ENCODE results near the gene SMG6. TPM values are rescaled to one million over a fixed set of nuclear protein-coding genes. Genes with fewer than 3 reads are reported as not detected.

Gene SMG6
- total RNA-seq, 1 donor from 2014 or later, result 36.7 TPM

DNA sequence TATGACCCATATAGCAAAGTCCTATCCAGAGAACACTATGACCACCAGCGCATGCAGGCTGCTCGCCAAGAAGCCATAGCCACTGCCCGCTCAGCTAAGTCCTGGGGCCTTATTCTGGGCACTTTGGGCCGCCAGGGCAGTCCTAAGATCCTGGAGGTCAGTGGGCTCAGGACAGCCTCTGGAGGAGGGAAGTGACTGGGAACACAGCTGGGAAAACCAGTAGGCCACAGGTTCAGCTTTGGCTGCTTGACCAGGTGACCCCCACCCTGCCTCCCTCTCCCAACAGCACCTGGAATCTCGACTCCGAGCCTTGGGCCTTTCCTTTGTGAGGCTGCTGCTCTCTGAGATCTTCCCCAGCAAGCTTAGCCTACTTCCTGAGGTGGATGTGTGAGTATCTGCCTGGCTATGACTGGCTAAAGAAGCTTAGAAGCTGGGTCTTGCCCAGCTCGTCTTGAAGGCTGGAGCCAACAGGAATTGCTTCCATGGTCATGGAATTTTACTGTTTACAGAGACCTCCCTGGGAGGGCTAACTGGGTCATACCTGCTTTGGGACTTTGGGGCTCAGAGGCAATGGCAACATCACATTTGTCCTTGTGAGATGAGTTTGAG lies 263.3 kb downstream of the SMG6 start:
- Mint-ChIP-seq H3K27me3 (ENCODE audit: unreplicated experiment) (no peaks in the 10 kb centered on the region), H3K9me3 (ENCODE audit: unreplicated experiment) (no peaks in the 10 kb centered on the region), H3K36me3 (ENCODE audit: unreplicated experiment) (peaks cover 24% of the 10 kb centered on the region), H3K4me3 (ENCODE audit: unreplicated experiment) (peak overlapping the region; percentile 90), H3K27ac (ENCODE audit: unreplicated experiment) (peak overlapping the region; percentile 76), H3K4me1 (ENCODE audit: unreplicated experiment) (peaks cover 23% of the 10 kb centered on the region)
- no peak for DNase-seq (ENCODE audit: extremely low spot score, unreplicated experiment)
- TF ChIP-seq, protein P1, sequence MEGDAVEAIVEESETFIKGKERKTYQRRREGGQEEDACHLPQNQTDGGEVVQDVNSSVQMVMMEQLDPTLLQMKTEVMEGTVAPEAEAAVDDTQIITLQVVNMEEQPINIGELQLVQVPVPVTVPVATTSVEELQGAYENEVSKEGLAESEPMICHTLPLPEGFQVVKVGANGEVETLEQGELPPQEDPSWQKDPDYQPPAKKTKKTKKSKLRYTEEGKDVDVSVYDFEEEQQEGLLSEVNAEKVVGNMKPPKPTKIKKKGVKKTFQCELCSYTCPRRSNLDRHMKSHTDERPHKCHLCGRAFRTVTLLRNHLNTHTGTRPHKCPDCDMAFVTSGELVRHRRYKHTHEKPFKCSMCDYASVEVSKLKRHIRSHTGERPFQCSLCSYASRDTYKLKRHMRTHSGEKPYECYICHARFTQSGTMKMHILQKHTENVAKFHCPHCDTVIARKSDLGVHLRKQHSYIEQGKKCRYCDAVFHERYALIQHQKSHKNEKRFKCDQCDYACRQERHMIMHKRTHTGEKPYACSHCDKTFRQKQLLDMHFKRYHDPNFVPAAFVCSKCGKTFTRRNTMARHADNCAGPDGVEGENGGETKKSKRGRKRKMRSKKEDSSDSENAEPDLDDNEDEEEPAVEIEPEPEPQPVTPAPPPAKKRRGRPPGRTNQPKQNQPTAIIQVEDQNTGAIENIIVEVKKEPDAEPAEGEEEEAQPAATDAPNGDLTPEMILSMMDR (IDR thresholded peaks at IDR 0.05), result no peak

DNA sequence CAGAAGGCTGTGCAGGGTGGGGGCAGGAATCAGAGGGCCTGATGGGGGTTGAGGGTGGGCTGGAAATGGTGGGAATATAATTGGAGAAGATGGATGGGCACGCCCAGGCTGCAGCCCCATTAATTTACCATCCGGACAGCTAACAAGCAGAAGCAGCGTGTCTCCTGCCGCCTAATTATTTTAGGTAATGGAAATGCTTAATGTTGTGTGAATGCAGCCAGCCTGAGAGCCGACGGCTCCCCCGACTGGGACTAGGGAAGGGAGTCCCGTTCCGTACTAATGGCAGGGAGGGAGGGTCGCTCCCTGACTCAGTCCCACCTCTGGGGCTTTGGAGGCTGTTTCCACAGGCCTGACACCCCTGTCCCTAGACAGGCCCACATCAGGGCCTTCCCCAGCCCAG lies 266.4 kb downstream of the SMG6 start:
- no peak overlapping the region for H3K27ac Mint-ChIP-seq (ENCODE audit: unreplicated experiment)
- no peak for DNase-seq (ENCODE audit: extremely low spot score, unreplicated experiment)
- H3K9me3 Mint-ChIP-seq (ENCODE audit: unreplicated experiment), result no peaks in the 10 kb centered on the region
- H3K4me1 Mint-ChIP-seq (ENCODE audit: unreplicated experiment), result peaks cover 14% of the 10 kb centered on the region
- TF ChIP-seq, protein P1 (IDR thresholded peaks at IDR 0.05), result no peak
- H3K27me3 Mint-ChIP-seq (ENCODE audit: unreplicated experiment), result no peaks in the 10 kb centered on the region
- H3K4me3 Mint-ChIP-seq (ENCODE audit: unreplicated experiment), result no peak overlapping the region
- H3K36me3 Mint-ChIP-seq (ENCODE audit: unreplicated experiment), result peaks cover 17% of the 10 kb centered on the region

DNA sequence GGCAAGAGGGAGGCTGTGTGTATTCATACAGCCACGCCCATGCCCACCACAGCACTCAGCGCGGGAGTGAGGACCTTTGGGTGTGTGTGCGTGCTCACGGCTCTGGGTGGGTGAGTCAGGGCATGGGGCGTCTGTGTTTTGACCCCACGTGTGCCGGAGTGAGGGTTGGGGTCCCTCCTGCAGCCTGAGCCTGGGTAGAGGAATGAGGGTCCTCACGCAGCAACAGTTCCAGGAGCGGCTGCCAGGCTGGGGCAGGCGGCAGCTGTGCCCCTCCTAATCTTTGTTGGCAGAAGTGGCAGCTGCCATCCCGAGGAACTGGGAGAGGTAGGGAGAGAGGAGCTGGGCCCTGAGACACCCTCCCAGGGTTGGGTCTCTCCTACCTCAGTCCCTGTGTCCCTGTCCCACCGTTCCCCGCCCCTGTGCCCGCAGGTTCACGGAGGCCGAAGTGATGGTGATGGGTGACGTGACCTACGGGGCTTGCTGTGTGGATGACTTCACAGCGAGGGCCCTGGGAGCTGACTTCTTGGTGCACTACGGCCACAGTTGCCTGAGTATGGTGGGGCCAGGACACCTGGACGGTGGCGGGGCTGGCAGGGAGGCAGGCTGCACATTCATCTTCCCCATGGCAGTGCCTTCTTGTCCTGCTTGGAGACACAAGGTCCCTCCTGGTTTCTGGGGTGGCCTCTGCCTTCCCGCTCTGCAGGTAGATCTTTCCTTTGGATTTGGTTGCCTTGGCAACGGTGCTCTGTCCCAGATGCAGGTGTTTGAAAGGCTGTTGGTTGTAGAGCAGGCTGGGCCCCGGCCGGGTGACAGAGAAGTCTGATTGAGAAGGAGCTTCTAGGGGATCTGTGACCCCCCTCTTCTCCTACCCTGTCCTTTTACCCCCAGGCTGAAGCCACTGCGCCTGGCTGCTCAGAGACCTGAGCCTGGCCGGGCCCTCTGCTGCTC lies 267.8 kb downstream of the SMG6 start:
- Mint-ChIP-seq H3K4me1 (ENCODE audit: unreplicated experiment) (peaks cover 12% of the 10 kb centered on the region), H3K9me3 (ENCODE audit: unreplicated experiment) (no peaks in the 10 kb centered on the region), H3K27me3 (ENCODE audit: unreplicated experiment) (no peaks in the 10 kb centered on the region), H3K27ac (ENCODE audit: unreplicated experiment) (no peak overlapping the region), H3K4me3 (ENCODE audit: unreplicated experiment) (no peak overlapping the region), H3K36me3 (ENCODE audit: unreplicated experiment) (peaks cover 17% of the 10 kb centered on the region)
- TF ChIP-seq, protein P1 (IDR thresholded peaks at IDR 0.05), result no peak
- DNase-seq (ENCODE audit: extremely low spot score, unreplicated experiment), result no peak

DNA sequence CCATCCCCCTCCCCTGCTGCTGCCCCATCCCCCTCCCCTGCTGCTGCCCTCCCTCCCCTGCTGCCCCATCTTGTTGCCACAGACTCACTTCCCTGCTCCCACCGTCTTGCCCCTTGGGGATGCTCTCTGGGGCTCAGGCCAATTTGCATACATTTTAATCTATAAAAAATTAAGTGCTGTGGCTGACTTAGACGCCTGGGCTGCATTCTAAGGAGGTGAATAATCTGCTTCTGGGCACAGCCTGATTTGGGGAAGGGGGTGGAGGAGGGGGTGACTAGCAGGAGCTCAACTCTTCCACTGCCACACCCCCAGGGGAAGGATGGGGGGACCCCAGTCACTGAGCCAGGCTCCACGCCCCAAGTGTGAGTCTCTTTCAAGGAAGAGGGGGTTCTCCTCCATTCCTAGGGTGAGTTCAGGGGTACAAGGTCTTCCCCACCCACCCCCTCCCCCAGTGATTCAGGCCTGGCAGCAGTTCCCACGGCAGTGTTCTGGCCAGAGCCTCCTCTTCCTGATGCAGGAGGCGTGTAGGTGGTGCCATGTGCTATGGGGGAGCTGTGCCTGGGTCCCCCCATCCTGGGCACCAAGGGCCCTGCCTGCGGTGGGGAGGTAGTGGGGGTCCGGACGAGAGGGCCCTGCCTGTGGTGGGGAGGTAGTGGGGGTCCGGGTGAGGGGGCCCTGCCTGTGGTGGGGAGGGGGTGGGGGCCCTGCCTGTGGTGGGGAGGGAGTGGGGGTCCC lies 268.6 kb downstream of the SMG6 start:
- Mint-ChIP-seq H3K4me3 (ENCODE audit: unreplicated experiment) (no peak overlapping the region), H3K27ac (ENCODE audit: unreplicated experiment) (no peak overlapping the region), H3K27me3 (ENCODE audit: unreplicated experiment) (no peaks in the 10 kb centered on the region), H3K4me1 (ENCODE audit: unreplicated experiment) (peaks cover 13% of the 10 kb centered on the region), H3K9me3 (ENCODE audit: unreplicated experiment) (no peaks in the 10 kb centered on the region), H3K36me3 (ENCODE audit: unreplicated experiment) (peaks cover 16% of the 10 kb centered on the region)
- TF ChIP-seq, protein P1 (IDR thresholded peaks at IDR 0.05), result no peak
- DNase-seq (ENCODE audit: extremely low spot score, unreplicated experiment), result no peak
